ENCODE results near the gene HLA-DOA.

GRCh38 chr6:33052627-33053026 lies 43.2 kb upstream of the HLA-DOA start:
- TF ChIP-seq SMAD3 (CRISPR knock-in tag; IDR thresholded peaks at IDR 0.05; ENCODE audit: borderline replicate concordance) (no peak), ZNF281 (CRISPR knock-in tag; IDR thresholded peaks at IDR 0.05) (no peak), ESRRA (CRISPR knock-in tag; IDR thresholded peaks at IDR 0.05; ENCODE audit: borderline replicate concordance) (no peak), CTCF (IDR thresholded peaks at IDR 0.05) (no peak), MAX (CRISPR knock-in tag; IDR thresholded peaks at IDR 0.05) (no peak), ATF3 (CRISPR knock-in tag; conservative IDR thresholded peaks at IDR 0.05) (no peak), USF2 (CRISPR knock-in tag; IDR thresholded peaks at IDR 0.05) (no peak)

Measured in WTC11 (cell line).